PFSK-1 (cell line): ENCODE data around the gene POLA2.
A peak's percentile ranks its signal among the peaks of the same experiment; 100 is the strongest.

Experiments
- FOXP2 ChIP-seq: optimal IDR thresholded peaks from 2 replicates; pipeline ENCODE3; 2011; ENCODE audit warnings: borderline replicate concordance, control low read depth, inconsistent platforms; ENCODE audit not compliant: insufficient read depth; ENCODE audit errors: extremely low read length, extremely low read depth
- POLR2AphosphoS5 ChIP-seq: IDR thresholded peaks from 2 replicates; pipeline ENCODE4 v1.6.1; 2012; ENCODE audit warnings: low read depth, mild to moderate bottlenecking, control low read depth, low read length, moderate library complexity
- REST ChIP-seq, 2 experiments: IDR thresholded peaks; 2 replicates each; pipeline versions ENCODE4 v1.6.1 to v1.8.0; 2011 to 2012; ENCODE audit warnings: low read depth in 2 of 2, low read length in 2 of 2, control low read depth in 1 of 2, inconsistent platforms in 1 of 2, mild to moderate bottlenecking in 1 of 2, moderate library complexity in 1 of 2; ENCODE audit not compliant: insufficient read depth in 1 of 2
- SIN3A ChIP-seq: IDR thresholded peaks from 2 replicates; pipeline ENCODE4 v1.6.1; 2012; ENCODE audit warnings: mild to moderate bottlenecking, low read length, moderate library complexity, borderline replicate concordance; ENCODE audit not compliant: insufficient read depth
- TAF1 ChIP-seq: IDR thresholded peaks from 2 replicates; pipeline ENCODE4 v1.6.1; 2012; ENCODE audit warnings: low read length, control low read depth, borderline replicate concordance; ENCODE audit not compliant: insufficient read depth

POLA2 gene

GRCh38 chr11:65310215-65310614 is 48.5 kb downstream of the POLA2 start:
- no peak for TF ChIP-seq TAF1
- TF ChIP-seq REST (IDR thresholded peaks at IDR 0.05; ENCODE audit: insufficient read depth in 1 of 2, low read depth in 2 of 2, low read length in 2 of 2) = no peak
- TF ChIP-seq SIN3A = no peak
- TF ChIP-seq FOXP2 = no peak
- no peak for TF ChIP-seq POLR2AphosphoS5

- TF ChIP-seq SIN3A = no peak
- no peak for TF ChIP-seq TAF1
- TF ChIP-seq FOXP2 = no peak
- TF ChIP-seq POLR2AphosphoS5 = no peak
- TF ChIP-seq REST (IDR thresholded peaks at IDR 0.05; ENCODE audit: insufficient read depth in 1 of 2, low read depth in 2 of 2, low read length in 2 of 2) = no peak
Observed at GRCh38 chr11:65310736-65311135, 49.0 kb downstream of the POLA2 start.

GRCh38 chr11:65311170-65311678 is 49.5 kb downstream of the POLA2 start:
- TF ChIP-seq REST (IDR thresholded peaks at IDR 0.05; ENCODE audit: insufficient read depth in 1 of 2, low read depth in 2 of 2, low read length in 2 of 2) (no peak), POLR2AphosphoS5 (no peak), TAF1 (no peak), SIN3A (no peak), FOXP2 (no peak)

- TF ChIP-seq TAF1 (no peak), FOXP2 (no peak), REST (IDR thresholded peaks at IDR 0.05; ENCODE audit: insufficient read depth in 1 of 2, low read depth in 2 of 2, low read length in 2 of 2) (peak; percentile 73 to 84), POLR2AphosphoS5 (peak; percentile 47; the same call in 1 of the 2 replicates), SIN3A (peak; percentile 26; the same call in 1 of the 2 replicates)
Observed at GRCh38 chr11:65314501-65315203, 52.9 kb downstream of the POLA2 start, which contains the start of gene CDC42EP2. Gene CDC42EP2 (plus strand): TSS chr11:65314866. CDS start chr11:65320899, 6,033 bp downstream.
